Measurements from ENCODE around the gene PSAT1. TPM values are rescaled to one million over a fixed set of nuclear protein-coding genes. Genes with fewer than 3 reads are reported as not detected.

The PSAT1 gene
- total and polyA plus RNA-seq, 2 of the 4 experiments (the other 2 are of a cell fraction) = 77.2 to 88.4 TPM

DNA sequence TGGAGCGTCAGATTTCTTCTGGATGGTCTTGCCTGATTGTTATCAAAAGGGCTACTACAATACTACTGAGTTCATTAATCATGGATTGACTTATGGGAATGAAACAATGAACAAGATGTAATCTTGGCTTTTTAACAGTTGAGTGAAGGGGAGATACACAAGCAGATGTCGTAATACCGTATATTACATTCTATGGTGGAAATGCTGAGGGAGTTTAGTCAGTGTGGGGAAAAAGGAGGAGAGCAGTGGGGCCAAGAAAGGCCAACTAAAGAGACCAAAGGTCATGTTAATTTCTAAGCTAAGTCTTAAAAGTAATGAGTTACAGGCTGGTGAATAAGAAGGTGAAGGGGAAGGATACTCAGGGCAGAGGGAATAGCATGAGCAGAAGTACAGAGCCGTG is 29.0 kb upstream of the PSAT1 start:
- no peak overlapping the region for H3K56ac ChIP-seq (ENCODE audit: extremely low read depth, insufficient read depth, low read length)
- no peaks in the 10 kb centered on the region for H3K9me1 ChIP-seq (ENCODE audit: insufficient read depth, low read length)
- ChIA-PET CTCF (no interaction called here), POLR2A (ENCODE audit: unreplicated experiment) (no interaction called here)
- no TSS peak for BruUV-seq (replicated peaks)
- H2BK15ac ChIP-seq (ENCODE audit: low read depth, low read length) = no peak overlapping the region
- no peak for DNase-seq
- ATAC-seq (ENCODE audit: low read depth) = no peak
- peaks cover 7% of the 10 kb centered on the region for H3K36me3 ChIP-seq (ENCODE audit: control insufficient read depth, insufficient read depth, low read length)
- no peak overlapping the region for H2AFZ ChIP-seq (replicated peaks; ENCODE audit: low read length, poor library complexity)
- H3K18ac ChIP-seq (ENCODE audit: low read depth, low read length) = no peak overlapping the region
- 100% methylated on average over 3 of the region's 4 CpGs; no CpG with 5 or more reads in 1 of the 2 experiments for WGBS, 2 experiments (ENCODE audit: extremely low coverage in 2 of 2, insufficient read length in 1 of 2)
- H2BK5ac ChIP-seq (ENCODE audit: low read depth, low read length, poor library complexity, severe bottlenecking) = no peak overlapping the region
- no peak overlapping the region for H2AK9ac ChIP-seq (replicated peaks; ENCODE audit: low read depth, low read length, poor library complexity)
- dilution Hi-C loops (cut with HindIII; ENCODE audit: low sequenced_read_pairs, unreplicated experiment) (no loop called here), intact Hi-C loops (cut with micrococcal nuclease) (no loop called here), in situ Hi-C loops (cut with MboI; ENCODE audit: low sequenced_read_pairs) (no loop called here)
- no peak overlapping the region for H2BK120ac ChIP-seq (ENCODE audit: low read depth, low read length)
- no peak overlapping the region for H3K27ac ChIP-seq (ENCODE audit: insufficient read depth, low read length)
- H4K91ac ChIP-seq (ENCODE audit: insufficient read depth, low read depth, low read length) = no peak overlapping the region
- H2AK5ac ChIP-seq (ENCODE audit: low read depth, low read length) = no peak overlapping the region
- H3K23ac ChIP-seq (ENCODE audit: low read depth, low read length) = no peak overlapping the region
- no peak overlapping the region for H4K8ac ChIP-seq (ENCODE audit: low read depth in 2 of 2, low read length in 2 of 2)
- H3K4me1 ChIP-seq (ENCODE audit: control insufficient read depth, insufficient read depth, low read length) = no peaks in the 10 kb centered on the region
- no peak for TF ChIP-seq BHLHE40 (IDR thresholded peaks at IDR 0.05; ENCODE audit: low read depth, low read length)
- TF ChIP-seq, protein P1, sequence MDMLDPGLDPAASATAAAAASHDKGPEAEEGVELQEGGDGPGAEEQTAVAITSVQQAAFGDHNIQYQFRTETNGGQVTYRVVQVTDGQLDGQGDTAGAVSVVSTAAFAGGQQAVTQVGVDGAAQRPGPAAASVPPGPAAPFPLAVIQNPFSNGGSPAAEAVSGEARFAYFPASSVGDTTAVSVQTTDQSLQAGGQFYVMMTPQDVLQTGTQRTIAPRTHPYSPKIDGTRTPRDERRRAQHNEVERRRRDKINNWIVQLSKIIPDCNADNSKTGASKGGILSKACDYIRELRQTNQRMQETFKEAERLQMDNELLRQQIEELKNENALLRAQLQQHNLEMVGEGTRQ (IDR thresholded peaks at IDR 0.05; ENCODE audit: low read depth, low read length) = no peak
- no peak for TF ChIP-seq FOS (IDR thresholded peaks at IDR 0.05; ENCODE audit: low read depth, low read length)
- TF ChIP-seq CEBPB (IDR thresholded peaks at IDR 0.05; ENCODE audit: low read depth, low read length) = peak; percentile 51; the same call in 1 of the 2 replicates
- no peak for TF ChIP-seq CHD1 (IDR thresholded peaks at IDR 0.05; ENCODE audit: low read depth, low read length)
- TF ChIP-seq RFX5 (IDR thresholded peaks at IDR 0.05; ENCODE audit: low read depth, low read length) = no peak
- TF ChIP-seq MXI1 (IDR thresholded peaks at IDR 0.05; ENCODE audit: borderline replicate concordance, low read depth, low read length) = no peak
- TF ChIP-seq SMC3 (IDR thresholded peaks at IDR 0.05; ENCODE audit: low read depth, low read length) = no peak
- no peak overlapping the region for H3K4ac ChIP-seq (ENCODE audit: low read depth, low read length)
- H2BK20ac ChIP-seq (ENCODE audit: low read depth, low read length) = no peak overlapping the region
- H3K4me3 ChIP-seq (ENCODE audit: insufficient read depth, low read depth, low read length) = no peak overlapping the region
- H3K9me3 ChIP-seq (ENCODE audit: control insufficient read depth, insufficient read depth, low read length) = no peaks in the 10 kb centered on the region
- H4K20me1 ChIP-seq (ENCODE audit: insufficient read depth, low read length) = no peaks in the 10 kb centered on the region
- no peak overlapping the region for H3K4me2 ChIP-seq (ENCODE audit: low read depth, low read length)
- no peak overlapping the region for H3K9ac ChIP-seq (ENCODE audit: low read depth, low read length)
- H3K79me1 ChIP-seq (ENCODE audit: low read depth in 1 of 2, low read length in 2 of 2) = no peaks in the 10 kb centered on the region
- no peak overlapping the region for H4K5ac ChIP-seq (ENCODE audit: low read depth, low read length)
- H3K27me3 ChIP-seq (ENCODE audit: control insufficient read depth, insufficient read depth, low read length) = no peaks in the 10 kb centered on the region
- H3K14ac ChIP-seq (replicated peaks; ENCODE audit: low read depth, low read length) = no peak overlapping the region

All from IMR-90 (cell line).